HCEC 1CT (cell line): ENCODE measurements around the gene TEX9.
"Not testable (repeated sequence)": the region's sequence is repeated elsewhere in the genome, so short reads cannot be mapped to it uniquely, and the experiment has no call there.

ENCODE experiments used
- DNase-seq: peaks from one replicate; pipeline ENCODE4 v3.0.0-alpha.2; 2017

Gene TEX9

GRCh38 chr15:56365075-56365711, at the start of gene TEX9:
Gene TEX9, plus strand, starts transcription at chr15:56365426. Its CDS starts 25 bp downstream, at chr15:56365451.
- DNase-seq = peak; percentile 87

GRCh38 chr15:56316561-56316960, 48.7 kb upstream of the TEX9 start:
- DNase-seq = not testable (repeated sequence)

- no peak for DNase-seq
Measured at GRCh38 chr15:56320316-56320715, 44.9 kb upstream of the TEX9 start.

GRCh38 chr15:56320861-56321260, 44.4 kb upstream of the TEX9 start:
- DNase-seq = no peak

DNA sequence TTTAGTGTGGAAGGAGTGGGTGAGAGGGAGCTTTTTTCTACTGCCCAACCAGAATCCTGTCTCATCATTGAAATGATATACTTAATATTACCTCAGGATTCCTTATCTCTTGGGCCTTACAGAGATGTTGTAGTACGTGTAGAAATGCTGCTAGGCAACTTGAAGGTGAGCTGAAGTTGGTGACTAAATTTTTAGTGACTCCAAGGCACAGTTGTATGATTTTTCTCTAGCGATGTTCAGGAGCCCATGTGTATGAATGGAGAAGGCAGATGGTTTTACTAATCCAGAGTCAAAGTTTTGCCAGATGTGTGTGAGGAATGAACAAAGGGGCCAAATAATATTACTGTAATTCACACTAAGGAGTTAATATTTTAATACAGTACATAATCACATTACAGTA, 42.8 kb upstream of the TEX9 start:
- DNase-seq = no peak

- DNase-seq = no peak
Measured at GRCh38 chr15:56323435-56323834, 41.8 kb upstream of the TEX9 start.

DNA sequence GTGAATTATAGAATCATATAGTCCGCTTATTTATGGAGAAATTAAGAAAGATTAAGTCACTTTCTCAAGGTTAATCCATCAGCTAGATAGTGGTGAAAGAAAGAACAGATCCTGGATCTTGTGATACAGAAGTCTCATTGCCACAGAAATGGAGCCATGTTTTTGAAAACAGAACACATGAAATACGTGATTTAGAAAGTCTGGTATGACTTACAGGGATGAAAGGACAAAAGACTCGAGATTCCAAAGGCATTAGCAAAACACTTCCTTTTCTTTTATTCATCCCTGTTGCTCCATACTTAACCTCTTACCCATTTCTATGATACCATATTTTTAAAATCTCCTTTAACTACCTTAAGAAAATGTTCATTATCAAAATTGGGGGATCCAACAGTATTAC, 40.0 kb upstream of the TEX9 start:
- peak; percentile 82 for DNase-seq

DNA sequence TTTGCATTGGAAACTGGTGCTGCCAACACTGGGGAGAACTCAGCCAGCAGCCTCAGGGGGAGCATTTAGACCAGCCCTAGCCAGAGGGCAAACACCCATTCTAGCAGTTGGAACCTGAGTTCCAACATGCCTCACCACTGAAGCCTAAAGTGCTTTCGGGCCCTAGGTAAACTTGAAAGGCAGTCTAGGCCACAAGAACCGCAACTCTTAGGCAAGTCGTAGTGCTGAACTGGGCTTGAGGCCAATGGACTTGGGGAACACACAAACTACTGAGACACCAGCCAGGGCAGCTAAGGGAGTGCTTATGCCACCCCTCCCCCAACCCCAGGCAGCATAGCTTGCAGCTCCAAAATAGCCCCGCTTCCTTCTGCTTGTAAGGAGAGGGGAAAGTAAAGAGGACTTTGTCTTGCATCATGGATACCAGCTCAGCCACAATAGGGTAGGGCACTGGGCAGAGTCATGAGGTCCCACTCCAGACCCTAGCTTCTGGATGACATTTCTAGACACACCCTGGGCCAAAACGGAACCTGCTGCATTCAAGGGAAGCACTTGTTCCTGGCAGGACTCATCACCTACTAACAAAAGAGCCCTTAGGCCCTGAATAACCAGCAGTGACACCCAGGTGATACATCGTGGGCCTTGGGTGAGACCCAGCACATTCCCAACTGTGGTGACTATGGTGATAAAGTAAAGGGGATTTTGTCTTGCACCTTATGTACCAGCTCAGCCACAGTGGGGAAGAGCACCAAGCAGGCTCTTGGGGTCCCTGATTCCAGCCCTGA, 37.3 kb upstream of the TEX9 start:
- no peak for DNase-seq

DNA sequence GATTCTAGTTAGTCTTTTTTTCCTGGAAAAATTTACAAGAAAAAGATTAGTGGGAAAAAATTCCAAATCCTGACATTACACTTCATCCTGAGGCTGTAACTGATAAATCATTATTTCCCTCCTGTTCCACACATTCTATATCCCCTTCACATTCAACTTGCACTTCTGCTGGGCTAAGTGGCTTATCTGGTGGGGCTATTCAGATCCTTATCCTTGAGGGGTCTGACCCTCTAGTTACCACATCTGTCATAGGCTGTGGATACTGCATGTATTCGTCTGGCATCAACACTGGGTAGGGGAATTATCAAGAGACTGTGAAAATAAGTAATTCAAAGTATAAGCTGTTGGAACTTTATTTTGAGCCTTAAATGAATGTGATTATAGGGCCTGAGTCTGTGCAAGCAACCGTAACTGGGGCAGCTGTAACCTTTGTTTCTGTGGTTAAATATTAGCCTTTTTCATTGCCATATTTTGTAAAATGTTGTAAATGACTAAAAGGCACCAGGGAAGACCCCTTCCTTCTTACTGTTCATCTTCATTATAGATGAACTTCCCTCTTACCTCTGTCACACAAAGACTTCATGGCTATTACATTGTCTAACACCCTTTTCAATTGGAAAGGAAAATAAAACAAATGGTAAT, 28.0 kb upstream of the TEX9 start:
- DNase-seq = no peak

DNA sequence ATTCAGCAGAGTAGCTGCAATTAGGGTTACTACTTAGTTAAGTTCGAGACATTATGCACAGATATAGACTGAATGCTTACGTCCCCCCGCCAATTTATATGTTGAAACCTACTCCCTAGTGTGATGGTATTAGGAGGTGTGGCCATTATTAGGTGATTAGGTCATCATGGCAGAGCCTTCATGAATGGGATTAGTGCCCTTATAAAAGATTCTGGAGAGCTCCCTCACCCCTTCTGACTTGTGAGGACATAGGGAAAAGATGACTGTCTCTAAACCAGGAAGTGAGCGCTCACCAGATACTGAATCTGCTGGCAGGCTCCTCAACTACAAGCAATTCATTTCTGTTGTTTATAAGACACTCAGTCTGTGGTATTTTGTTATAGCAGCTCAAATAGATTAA, 25.6 kb upstream of the TEX9 start:
- peak; percentile 27 for DNase-seq

DNA sequence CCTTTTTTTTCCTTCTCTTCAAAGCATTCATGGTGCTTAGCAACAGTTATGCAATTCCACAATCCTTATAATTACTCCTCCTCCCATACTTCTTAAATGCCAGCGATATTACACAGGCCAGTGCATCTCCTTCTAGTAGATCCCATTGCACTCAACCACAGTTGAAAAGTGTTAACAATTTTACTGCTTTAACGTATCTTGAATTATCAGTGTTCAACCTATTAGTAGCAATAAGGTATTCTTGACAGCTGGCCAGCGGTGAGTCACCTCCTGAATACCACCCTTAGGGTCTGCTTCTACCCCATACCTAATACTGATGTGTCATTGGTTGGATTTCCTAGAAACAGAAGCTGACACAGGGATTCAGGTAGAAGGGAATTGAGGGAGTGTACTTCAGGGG, 24.0 kb upstream of the TEX9 start:
- DNase-seq = peak; percentile 17

DNA sequence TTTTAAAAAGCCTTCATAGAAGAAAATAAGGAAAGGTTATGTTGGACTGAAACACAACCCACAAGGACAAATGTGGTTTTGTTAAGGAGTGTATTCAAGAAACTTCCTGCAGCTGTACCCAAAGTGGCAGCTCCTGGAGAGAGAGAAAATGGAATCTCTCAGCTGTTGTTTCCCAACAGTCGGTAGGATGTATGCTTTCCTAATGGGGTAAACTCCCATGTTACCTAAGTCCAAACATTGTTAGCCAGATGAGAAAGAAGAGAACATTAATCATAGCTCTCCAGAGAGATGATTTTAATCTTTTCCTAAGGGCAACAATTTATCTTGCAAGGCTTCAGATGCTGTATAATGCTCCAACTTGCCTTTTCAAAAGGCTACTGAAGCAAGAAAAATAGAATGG, 22.6 kb upstream of the TEX9 start:
- no peak for DNase-seq

DNA sequence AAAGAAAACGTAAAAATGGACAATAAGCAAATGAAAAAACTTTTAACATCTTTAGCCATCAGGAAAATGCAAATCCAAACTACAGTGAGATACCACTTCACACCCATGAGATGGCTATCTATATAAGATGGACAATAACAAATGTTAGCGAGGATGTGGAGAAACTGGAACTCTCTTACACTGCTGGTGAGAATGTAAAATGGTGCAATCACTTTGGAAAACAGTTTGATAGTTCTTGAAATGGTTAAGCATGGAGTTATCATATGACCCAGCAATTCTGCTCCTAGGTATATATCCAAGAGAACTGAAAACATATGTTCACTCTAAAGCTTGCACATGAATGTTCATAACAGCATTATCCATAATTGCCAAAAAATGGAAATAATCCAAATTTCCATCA, 21.3 kb upstream of the TEX9 start:
- no peak for DNase-seq

DNA sequence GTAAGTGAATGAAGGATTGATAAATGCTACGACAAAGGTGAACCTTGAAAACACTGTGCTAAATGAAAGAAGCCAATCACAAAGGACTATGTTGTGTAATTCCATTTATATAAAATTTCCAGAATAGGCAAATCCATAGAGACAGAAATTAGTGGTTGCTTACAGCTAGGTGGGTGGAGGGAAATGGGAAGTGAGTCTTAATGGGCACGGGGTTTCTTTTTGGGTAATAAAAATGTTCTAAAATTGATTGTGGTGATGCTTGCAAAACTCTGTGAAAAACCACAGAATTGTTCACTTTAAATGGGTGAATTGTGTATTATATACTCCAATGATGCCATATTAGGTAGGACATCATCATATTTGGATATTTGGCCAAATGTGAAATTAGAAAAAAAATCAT, 20.9 kb upstream of the TEX9 start:
- DNase-seq = no peak

DNA sequence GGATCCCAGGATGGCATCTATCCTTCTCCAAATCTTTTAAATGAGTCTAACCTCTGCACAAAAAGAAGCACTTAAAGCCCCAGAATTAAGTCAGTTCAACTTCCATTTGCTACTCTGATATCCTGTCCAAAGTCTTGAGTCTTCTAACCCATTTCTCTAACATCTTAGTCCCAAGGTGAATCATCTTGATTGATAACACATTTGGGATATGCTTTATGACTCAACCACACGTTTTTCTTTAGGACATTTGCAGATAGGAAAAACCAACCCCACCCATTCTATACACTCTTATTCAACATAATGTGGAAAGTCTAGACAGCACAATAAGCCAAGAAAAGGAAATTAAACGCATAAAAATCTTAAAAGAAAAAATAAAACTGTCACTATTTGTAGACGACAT, 18.8 kb upstream of the TEX9 start:
- peak; percentile 26 for DNase-seq

GRCh38 chr15:56349554-56349953, 15.7 kb upstream of the TEX9 start:
- no peak for DNase-seq

GRCh38 chr15:56351353-56351752, 13.9 kb upstream of the TEX9 start:
- DNase-seq = no peak

GRCh38 chr15:56351957-56352506, 13.2 kb upstream of the TEX9 start:
- no peak for DNase-seq

DNA sequence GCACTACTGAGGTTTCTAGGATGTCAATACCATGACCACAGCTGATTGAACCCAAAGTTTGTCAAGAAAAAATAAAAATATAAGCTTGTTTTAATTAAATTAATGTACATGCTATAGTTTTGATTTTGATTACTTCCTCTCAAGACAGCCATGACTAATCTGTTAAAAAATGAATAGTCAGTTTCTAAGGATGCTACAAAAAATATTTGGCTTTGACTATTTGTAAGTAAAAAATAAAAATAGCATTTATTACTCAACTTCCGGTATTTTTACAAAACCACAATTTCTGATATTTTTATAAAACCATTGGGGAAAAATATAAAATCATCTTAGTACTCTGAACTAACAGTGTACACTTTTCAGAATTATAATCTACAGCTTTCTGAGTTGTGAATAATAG, 12.1 kb upstream of the TEX9 start:
- peak; percentile 61 for DNase-seq

DNA sequence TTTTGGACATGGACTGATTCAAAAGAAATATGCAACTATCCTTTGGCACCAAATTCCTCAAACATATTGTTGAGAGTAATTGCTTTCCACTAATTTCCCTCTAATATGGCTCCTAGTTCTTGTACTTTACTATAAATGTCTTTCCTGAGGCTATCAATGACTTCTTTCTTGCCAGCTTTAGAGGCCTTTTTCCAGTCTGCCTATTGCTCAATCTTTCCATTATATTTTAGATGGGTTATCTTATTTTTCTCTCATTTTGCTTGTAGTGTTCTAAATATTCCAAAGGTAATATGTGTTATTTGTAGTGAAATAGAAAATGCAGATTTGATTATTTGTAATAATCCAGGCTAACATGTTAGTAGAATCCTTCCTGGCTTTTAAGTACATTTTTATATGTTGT, 11.5 kb upstream of the TEX9 start:
- no peak for DNase-seq

DNA sequence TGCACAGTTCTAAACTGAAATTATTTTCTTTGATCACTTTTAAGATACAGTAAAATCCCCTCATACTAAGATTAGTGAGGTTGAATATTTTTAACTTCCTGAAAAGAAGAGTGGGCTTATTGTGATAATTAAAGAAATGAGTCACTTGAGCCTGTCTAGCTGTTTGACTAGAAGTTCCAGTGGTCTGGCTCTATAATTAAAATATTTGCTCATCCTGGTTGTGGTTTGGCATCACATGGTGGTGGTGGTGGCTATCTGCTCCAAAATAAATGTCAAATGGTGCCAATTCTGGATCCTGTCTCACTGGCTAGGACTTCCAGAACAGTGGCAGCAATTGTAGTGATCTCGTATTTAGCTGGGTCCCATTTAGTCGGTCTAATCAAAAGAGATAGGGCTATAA, 8.6 kb upstream of the TEX9 start:
- peak; percentile 19 for DNase-seq

- no peak for DNase-seq
Measured at GRCh38 chr15:56358604-56359003, 6.6 kb upstream of the TEX9 start.

- DNase-seq = no peak
Measured at GRCh38 chr15:56361987-56362386, 3.2 kb upstream of the TEX9 start.

GRCh38 chr15:56366211-56366610, 985 bp downstream of the TEX9 start:
- DNase-seq = no peak
